HepG2 (cell line): ENCODE measurements around the gene BTBD3. TPM values are rescaled to one million over a fixed set of nuclear protein-coding genes. Genes with fewer than 3 reads are reported as not detected.

ENCODE experiments used
- CAMTA2 ChIP-seq: sonication (generic); formaldehyde crosslinking; IDR thresholded peaks from 2 replicates; pipeline ENCODE4 v1.4.0; 2020; ENCODE audit warnings: mild to moderate bottlenecking, missing genetic modification reagents, borderline replicate concordance
- CCAR2 ChIP-seq: fragments of 200-400 bp; formaldehyde crosslinking; optimal IDR thresholded peaks from 2 replicates; pipeline ENCODE3; 2018; ENCODE audit warnings: low read depth, mild to moderate bottlenecking, low read length, moderate library complexity
- HDAC6 ChIP-seq: fragments of 200-600 bp; sonication (generic); IDR thresholded peaks from 2 replicates; pipeline ENCODE4 v1.7.0; 2017; ENCODE audit warnings: mild to moderate bottlenecking, antibody characterized with exemption, low read length, low read depth
- HHEX ChIP-seq: IDR thresholded peaks from 2 replicates; pipeline ENCODE4 v1.6.1; 2016; ENCODE audit warnings: control low read depth
- HMG20B ChIP-seq: conservative IDR thresholded peaks from 2 replicates; pipeline ENCODE4 v1.6.1; 2016; ENCODE audit warnings: missing genetic modification reagents, missing compliant biosample characterization
- HNRNPLL ChIP-seq: fragments of 200-400 bp; formaldehyde crosslinking; IDR thresholded peaks from 2 replicates; pipeline ENCODE4 v1.6.1; 2017; ENCODE audit warnings: mild to moderate bottlenecking, low read depth, low read length; ENCODE audit not compliant: poor library complexity, severe bottlenecking
- MBNL3 ChIP-seq: fragments of 250-450 bp; sonication (Bioruptor Pico); conservative IDR thresholded peaks from 2 replicates; pipeline ENCODE4 v1.8.0; 2022; ENCODE audit warnings: mild to moderate bottlenecking, inconsistent platforms
- MED1 ChIP-seq: sonication (generic); formaldehyde crosslinking; IDR thresholded peaks from 2 replicates; pipeline ENCODE4 v1.4.0; 2020; ENCODE audit warnings: missing genetic modification reagents
- MIXL1 ChIP-seq: IDR thresholded peaks from 2 replicates; pipeline ENCODE4 v1.6.1; 2016
- PATZ1 ChIP-seq: sonication (generic); formaldehyde crosslinking; IDR thresholded peaks from 2 replicates; pipeline ENCODE4 v1.4.0; 2020; ENCODE audit warnings: missing genetic modification reagents
- PBX2 ChIP-seq: IDR thresholded peaks from 2 replicates; pipeline ENCODE4 v1.6.1; 2016; ENCODE audit warnings: control low read depth
- PRDM4 ChIP-seq: sonication (generic); formaldehyde crosslinking; IDR thresholded peaks from 2 replicates; pipeline ENCODE4 v1.9.0; 2021; ENCODE audit warnings: missing genetic modification reagents, borderline replicate concordance
- SAP130 ChIP-seq: IDR thresholded peaks from 2 replicates; pipeline ENCODE4 v1.6.1; 2016; ENCODE audit warnings: low read depth
- TAF1 ChIP-seq: sonication (generic); formaldehyde crosslinking; IDR thresholded peaks from 2 replicates; pipeline ENCODE4 v1.4.0; 2020; ENCODE audit warnings: missing genetic modification reagents
- ZBTB26 ChIP-seq: IDR thresholded peaks from 2 replicates; pipeline ENCODE4 v1.6.1; 2016; ENCODE audit warnings: missing compliant biosample characterization, missing genetic modification reagents, borderline replicate concordance
- ZBTB8A ChIP-seq: sonication (generic); formaldehyde crosslinking; IDR thresholded peaks from 2 replicates; pipeline ENCODE4 v1.4.0; 2020; ENCODE audit warnings: mild to moderate bottlenecking, low read depth, missing genetic modification reagents, borderline replicate concordance
- ZNF281 ChIP-seq: sonication (generic); formaldehyde crosslinking; IDR thresholded peaks from 2 replicates; pipeline ENCODE4 v1.4.0; 2020; ENCODE audit warnings: missing genetic modification reagents, borderline replicate concordance
- ZNF616 ChIP-seq: sonication (generic); formaldehyde crosslinking; IDR thresholded peaks from 2 replicates; pipeline ENCODE4 v1.5.0; 2020; ENCODE audit warnings: low read depth, mild to moderate bottlenecking, missing genetic modification reagents
- polyA plus RNA-seq, 8 experiments: library from polyadenylated mRNA; depleted of rRNA in 3 of 8; stranded (reverse) in 7 of 8; unstranded in 1 of 8; fragments of >200 nt; fragmentation: Illumina TruSeq in 4 of 8; extraction: Trizol in 4 of 8; gene quantifications; 2 replicates each; pipeline versions ENCODE4 v1.2.1 to v1.2.3, GENCODE V29; 2011 to 2016; ENCODE audit warnings: low read depth in 4 of 8, missing spikeins in 1 of 8, mixed read lengths in 1 of 8; ENCODE audit not compliant: insufficient read depth in 1 of 8
- total RNA-seq, 5 experiments: library from RNA; depleted of rRNA; stranded (reverse); fragments of >200 nt; fragmentation: Illumina TruSeq; extraction: Trizol; gene quantifications; 2 replicates each; pipeline ENCODE4 v1.2.3, GENCODE V29; 2016; ENCODE audit warnings: low read depth in 1 of 5

The BTBD3 gene
- total and polyA plus RNA-seq, 2 of the 13 experiments (the other 11 are each of a cell fraction or from before 2014, with no cell fraction given): 32.2 to 41.8 TPM

GRCh38 chr20:11891776-11892545 lies 25.7 kb upstream of the BTBD3 start (continued):
- TF ChIP-seq ZNF281 (CRISPR knock-in tag) (peak; percentile 64; the same call in 1 of the 2 replicates), MED1 (peak; percentile 51; the same call in 1 of the 2 replicates), CCAR2 (peak; percentile 91), HMG20B (0 out of 2 replicates have a peak, but pooled peaks have one; percentile 46), HHEX (CRISPR knock-in tag) (no peak), MBNL3 (no peak), ZNF616 (CRISPR knock-in tag) (no peak), PATZ1 (CRISPR knock-in tag) (peak; percentile 41; the same call in 1 of the 2 replicates), ZBTB26 (CRISPR knock-in tag) (no peak), PRDM4 (CRISPR knock-in tag) (no peak), PBX2 (no peak), HDAC6 (no peak), HNRNPLL (no peak), CAMTA2 (CRISPR knock-in tag) (no peak), ZBTB8A (CRISPR knock-in tag) (no peak), MIXL1 (CRISPR knock-in tag) (peak; percentile 22; the same call in 1 of the 2 replicates), SAP130 (CRISPR knock-in tag) (peak; percentile 95), TAF1 (0 out of 2 replicates have a peak, but pooled peaks have one; percentile 28)
